MCF 10A (cell line): ENCODE measurements around the gene RABGAP1L. TPM values are rescaled to one million over a fixed set of nuclear protein-coding genes. Genes with fewer than 3 reads are reported as not detected.

Experiments
- BruUV-seq: library from RNA; stranded (reverse); fragments of 400-500 nt; replicated peaks from 2 replicates; lab custom pipeline; 2021; lab: Mats Ljungman, UMichigan
- CTCF ChIA-PET: fragments of 300-600 bp; sonication (Branson Sonifier 250); formaldehyde crosslinking; extraction: SDS; loops from one replicate; lab custom pipeline; 2021; ENCODE audit warnings: antibody characterized with exemption, inconsistent platforms; lab: Yijun Ruan, JAX
- POLR2A ChIA-PET: fragments of 300-600, 350-650 bp; sonication (Branson Sonifier 250); formaldehyde crosslinking; extraction: SDS; loops from one replicate; lab custom pipeline; 2020; ENCODE audit warnings: antibody characterized with exemption, inconsistent platforms; lab: Yijun Ruan, JAX
- DNase-seq: peaks from one replicate; pipeline ENCODE4 v3.0.0-alpha.2; 2018; ENCODE audit not compliant: unreplicated experiment
- H3K27ac Mint-ChIP-seq: one replicate; pipeline ENCODE4 v1.8.0; 2022; ENCODE audit warnings: mild to moderate bottlenecking, low read depth, mixed read lengths; ENCODE audit not compliant: unreplicated experiment
- H3K27me3 Mint-ChIP-seq: one replicate; pipeline ENCODE4 v1.8.0; 2022; ENCODE audit warnings: mixed read lengths; ENCODE audit not compliant: insufficient read depth, unreplicated experiment
- H3K36me3 Mint-ChIP-seq: one replicate; pipeline ENCODE4 v1.8.0; 2022; ENCODE audit warnings: mild to moderate bottlenecking, moderate library complexity, mixed read lengths; ENCODE audit not compliant: insufficient read depth, unreplicated experiment
- H3K4me1 Mint-ChIP-seq: one replicate; pipeline ENCODE4 v1.8.0; 2022; ENCODE audit warnings: mixed read lengths; ENCODE audit not compliant: insufficient read depth, unreplicated experiment
- H3K4me3 Mint-ChIP-seq: one replicate; pipeline ENCODE4 v1.8.0; 2022; ENCODE audit warnings: mild to moderate bottlenecking, moderate library complexity, mixed read lengths; ENCODE audit not compliant: unreplicated experiment
- H3K9me3 Mint-ChIP-seq: one replicate; pipeline ENCODE4 v1.8.0; 2022; ENCODE audit warnings: mixed read lengths; ENCODE audit not compliant: unreplicated experiment
- CTCF ChIP-seq: fragments of 200-600 bp; IDR thresholded peaks from one replicate; pipeline ENCODE4 v1.8.0; 2022; ENCODE audit warnings: antibody characterized with exemption, mild to moderate bottlenecking; ENCODE audit not compliant: unreplicated experiment
- intact Hi-C: fragments of 100-400 bp; cut with micrococcal nuclease; formaldehyde crosslinking; loops from 2 replicates; pipeline ENCODE4 v1.14.1; 2022
- total RNA-seq: library from RNA; stranded (reverse); gene quantifications from 2 replicates; pipeline ENCODE4 v1.2.3, GENCODE V29; 2022

The RABGAP1L gene
- total RNA-seq, 1 experiment from 2014 or later, result 18.2 TPM

- no peak overlapping the region for H3K4me3 Mint-ChIP-seq
- TF ChIP-seq CTCF, result no peak
- no peak overlapping the region for H3K27ac Mint-ChIP-seq
- peaks cover 2% of the 10 kb centered on the region for H3K36me3 Mint-ChIP-seq
- no peaks in the 10 kb centered on the region for H3K9me3 Mint-ChIP-seq
- intact Hi-C loops, result no loop called here
- ChIA-PET CTCF (no interaction called here), POLR2A (interaction anchor here (1.3 kb wide), 1 partner anchor 115 kb away, joined by 4 read pairs; no protein-coding TSS in a partner anchor)
- H3K4me1 Mint-ChIP-seq, result no peaks in the 10 kb centered on the region
- no peaks in the 10 kb centered on the region for H3K27me3 Mint-ChIP-seq
- BruUV-seq, result no TSS peak
- no peak for DNase-seq
Observed at GRCh38 chr1:174884038-174884437, 724.7 kb downstream of the RABGAP1L start.

GRCh38 chr1:174884566-174884965, 725.2 kb downstream of the RABGAP1L start:
- ChIA-PET CTCF (interaction anchor here (0.6 kb wide), 1 partner anchor 1167 kb away, joined by 4 read pairs; no protein-coding TSS in a partner anchor), POLR2A (no interaction called here)
- no peaks in the 10 kb centered on the region for H3K27me3 Mint-ChIP-seq
- H3K36me3 Mint-ChIP-seq, result no peaks in the 10 kb centered on the region
- DNase-seq, result no peak
- BruUV-seq, result no TSS peak
- H3K27ac Mint-ChIP-seq, result no peak overlapping the region
- intact Hi-C loops, result no loop called here
- H3K4me3 Mint-ChIP-seq, result no peak overlapping the region
- no peaks in the 10 kb centered on the region for H3K4me1 Mint-ChIP-seq
- no peak for TF ChIP-seq CTCF
- no peaks in the 10 kb centered on the region for H3K9me3 Mint-ChIP-seq

- BruUV-seq, result no TSS peak
- H3K4me1 Mint-ChIP-seq, result peaks cover 5% of the 10 kb centered on the region
- TF ChIP-seq CTCF, result no peak
- peak; percentile 23 for DNase-seq
- intact Hi-C loops, result no loop called here
- ChIA-PET POLR2A (interaction anchor here (1.1 kb wide), 1 partner anchor 13 kb away, joined by 5 read pairs; no protein-coding TSS in a partner anchor), CTCF (interaction anchor here (0.9 to 1.1 kb wide), 2 partner anchors 44 to 89 kb away, joined by 3 to 4 read pairs; no protein-coding TSS in a partner anchor)
- H3K4me3 Mint-ChIP-seq, result no peak overlapping the region
- no peaks in the 10 kb centered on the region for H3K9me3 Mint-ChIP-seq
- H3K27me3 Mint-ChIP-seq, result no peaks in the 10 kb centered on the region
- H3K36me3 Mint-ChIP-seq, result no peaks in the 10 kb centered on the region
- no peak overlapping the region for H3K27ac Mint-ChIP-seq
Observed at GRCh38 chr1:174890024-174890423, 730.7 kb downstream of the RABGAP1L start.

GRCh38 chr1:174892016-174892415, 732.7 kb downstream of the RABGAP1L start:
- TF ChIP-seq CTCF, result no peak
- no TSS peak for BruUV-seq
- H3K9me3 Mint-ChIP-seq, result no peaks in the 10 kb centered on the region
- ChIA-PET POLR2A (no interaction called here), CTCF (interaction anchor here (0.5 to 0.7 kb wide), 4 partner anchors 75 to 729 kb away, joined by 3 to 5 read pairs (median 4); no protein-coding TSS in a partner anchor)
- H3K27ac Mint-ChIP-seq, result no peak overlapping the region
- no peaks in the 10 kb centered on the region for H3K36me3 Mint-ChIP-seq
- peaks cover 5% of the 10 kb centered on the region for H3K4me1 Mint-ChIP-seq
- H3K27me3 Mint-ChIP-seq, result no peaks in the 10 kb centered on the region
- H3K4me3 Mint-ChIP-seq, result no peak overlapping the region
- intact Hi-C loops, result no loop called here
- DNase-seq, result no peak
